OCI-LY7 (cell line): Measurements from ENCODE around the gene SEMA6D. TPM values are rescaled to one million over a fixed set of nuclear protein-coding genes. Genes with fewer than 3 reads are reported as not detected.

Experiments used
- BruUV-seq: library from RNA; stranded (reverse); fragments of 400-500 nt; replicated peaks from 2 replicates; lab custom pipeline; 2021; lab: Mats Ljungman, UMichigan
- CTCF ChIA-PET: fragments of 300-600 bp; sonication (Branson Sonifier 250); formaldehyde crosslinking; loops from one replicate; lab custom pipeline; 2022; ENCODE audit warnings: antibody characterized with exemption; ENCODE audit not compliant: unreplicated experiment; lab: Charles Lee
- POLR2A ChIA-PET: fragments of 300-600 bp; sonication (Branson Sonifier 250); formaldehyde crosslinking; loops from one replicate; lab custom pipeline; 2022; ENCODE audit warnings: antibody characterized with exemption; lab: Charles Lee
- DNase-seq: peaks from one replicate; pipeline ENCODE4 v3.0.0-alpha.2; 2015; ENCODE audit warnings: low spot score
- H2AFZ ChIP-seq: fragments of 200-600 bp; sonication (generic), shearing (Covaris generic); 2 replicates; pipeline ENCODE4 v1.6.1; 2014; ENCODE audit warnings: mild to moderate bottlenecking, antibody characterized with exemption, low read length, moderate library complexity
- H3K27ac ChIP-seq: fragments of 200-600 bp; sonication (generic); 2 replicates; pipeline ENCODE4 v1.5.1; 2014; ENCODE audit warnings: mixed run types, low read depth, mild to moderate bottlenecking, moderate library complexity, low read length, inconsistent platforms; ENCODE audit not compliant: poor library complexity, severe bottlenecking
- H3K36me3 ChIP-seq: fragments of 200-600 bp; sonication (generic); 2 replicates; pipeline ENCODE4 v1.6.1; 2014; ENCODE audit warnings: mild to moderate bottlenecking, antibody characterized with exemption, low read length, moderate library complexity, mixed read lengths; ENCODE audit not compliant: insufficient read depth
- H3K4me1 ChIP-seq: fragments of 200-600 bp; sonication (generic); 2 replicates; pipeline ENCODE4 v1.5.1; 2014; ENCODE audit warnings: mild to moderate bottlenecking, low read length; ENCODE audit not compliant: insufficient read depth, poor library complexity, severe bottlenecking
- H3K4me2 ChIP-seq: fragments of 200-600 bp; sonication (generic); 2 replicates; pipeline ENCODE4 v1.6.1; 2014; ENCODE audit warnings: mild to moderate bottlenecking, low read length
- H3K4me3 ChIP-seq: fragments of 200-600 bp; sonication (generic); 2 replicates; pipeline ENCODE4 v1.5.1; 2014; ENCODE audit warnings: mild to moderate bottlenecking, low read depth, low read length; ENCODE audit not compliant: poor library complexity, severe bottlenecking
- H3K79me2 ChIP-seq: fragments of 200-600 bp; sonication (generic); 2 replicates; pipeline ENCODE4 v1.6.1; 2016; ENCODE audit warnings: low read depth, mild to moderate bottlenecking, low read length, moderate library complexity, mixed read lengths; ENCODE audit not compliant: insufficient read depth
- H3K9me2 ChIP-seq: fragments of 200-600 bp; sonication (generic); 2 replicates; pipeline ENCODE4 v1.6.1; 2016; ENCODE audit warnings: mild to moderate bottlenecking, low read length, mixed read lengths; ENCODE audit not compliant: insufficient read depth
- H3K9me3 ChIP-seq: fragments of 200-600 bp; sonication (generic); 2 replicates; pipeline ENCODE4 v1.6.1; 2014; ENCODE audit warnings: mild to moderate bottlenecking, mixed run types, low read length, mixed read lengths
- H4K20me1 ChIP-seq: fragments of 200-600 bp; sonication (generic); 2 replicates; pipeline ENCODE4 v1.6.1; 2014; ENCODE audit warnings: mild to moderate bottlenecking, antibody characterized with exemption, low read length, moderate library complexity, mixed read lengths; ENCODE audit not compliant: insufficient read depth
- CTCF ChIP-seq: fragments of 200-600 bp; sonication (generic); conservative IDR thresholded peaks from 2 replicates; pipeline ENCODE4 v1.5.1; 2014; ENCODE audit warnings: mild to moderate bottlenecking, antibody characterized with exemption, low read length, moderate library complexity, mixed read lengths
- EZH2phosphoT487 ChIP-seq: fragments of 200-600 bp; sonication (generic); IDR thresholded peaks from 2 replicates; pipeline ENCODE4 v1.6.1; 2018; ENCODE audit warnings: low read depth, borderline replicate concordance, mild to moderate bottlenecking, mixed run types, antibody characterized with exemption, low read length, moderate library complexity, mixed read lengths
- intact Hi-C: fragments of 100-400 bp; cut with micrococcal nuclease; formaldehyde crosslinking; loops from one replicate; pipeline ENCODE4 v1.10.0; 2022; ENCODE audit not compliant: unreplicated experiment
- total RNA-seq, 2 experiments: library from RNA; depleted of rRNA in 1 of 2; stranded (reverse); fragments of >200 nt in 1 of 2; shearing (Covaris generic) in 1 of 2; gene quantifications; 2 replicates each; pipeline ENCODE4 v1.2.3, GENCODE V29; 2014 to 2022

Gene SEMA6D
- total RNA-seq, 2 experiments from 2014 or later = not detected

- DNase-seq = no peak
- no TSS peak for BruUV-seq
- Histone ChIP-seq H3K9me3 (no peaks in the 10 kb centered on the region), H3K27ac (no peak overlapping the region), H3K4me1 (no peaks in the 10 kb centered on the region), H3K79me2 (no peaks in the 10 kb centered on the region), H3K4me3 (no peak overlapping the region), H3K4me2 (no peak overlapping the region), H4K20me1 (no peaks in the 10 kb centered on the region), H3K36me3 (no peaks in the 10 kb centered on the region), H2AFZ (no peak overlapping the region), H3K9me2 (no peaks in the 10 kb centered on the region)
- ChIA-PET POLR2A (no interaction called here), CTCF (no interaction called here)
- intact Hi-C loops = no loop called here
- TF ChIP-seq EZH2phosphoT487 (no peak), CTCF (no peak)
These were observed 55.8 kb downstream of the SEMA6D start for GRCh38 chr15:47773143-47773542.

- no peaks in the 10 kb centered on the region for H3K79me2 ChIP-seq
- no peak for TF ChIP-seq CTCF
- TF ChIP-seq EZH2phosphoT487 = no peak
- POLR2A ChIA-PET = no interaction called here
- H3K4me2 ChIP-seq = no peak overlapping the region
- CTCF ChIA-PET = no interaction called here
- H3K36me3 ChIP-seq = no peaks in the 10 kb centered on the region
- H4K20me1 ChIP-seq = no peaks in the 10 kb centered on the region
- no peak overlapping the region for H3K27ac ChIP-seq
- BruUV-seq = no TSS peak
- H3K9me2 ChIP-seq = no peaks in the 10 kb centered on the region
- H3K4me1 ChIP-seq = no peaks in the 10 kb centered on the region
- H2AFZ ChIP-seq = no peak overlapping the region
- intact Hi-C loops = no loop called here
- no peak overlapping the region for H3K4me3 ChIP-seq
- H3K9me3 ChIP-seq = no peaks in the 10 kb centered on the region
- DNase-seq = no peak
These were observed 61.0 kb downstream of the SEMA6D start for GRCh38 chr15:47778263-47778770.

- Histone ChIP-seq H3K9me3 (no peaks in the 10 kb centered on the region), H4K20me1 (no peaks in the 10 kb centered on the region), H3K4me3 (no peak overlapping the region), H3K27ac (no peak overlapping the region), H2AFZ (no peak overlapping the region), H3K9me2 (no peaks in the 10 kb centered on the region), H3K36me3 (no peaks in the 10 kb centered on the region), H3K79me2 (no peaks in the 10 kb centered on the region), H3K4me2 (no peak overlapping the region), H3K4me1 (no peaks in the 10 kb centered on the region)
- DNase-seq = no peak
- POLR2A ChIA-PET = no interaction called here
- BruUV-seq = no TSS peak
- CTCF ChIA-PET = no interaction called here
- TF ChIP-seq EZH2phosphoT487 (no peak), CTCF (no peak)
- intact Hi-C loops = no loop called here
These were observed 63.7 kb downstream of the SEMA6D start for GRCh38 chr15:47780971-47781370.
